ENCODE measurements around the gene ITPR1. TPM values are rescaled to one million over a fixed set of nuclear protein-coding genes. Genes with fewer than 3 reads are reported as not detected.
A peak's percentile ranks its signal among the peaks of the same experiment; 100 is the strongest.

ITPR1 gene
- total and polyA plus RNA-seq, 2 donors = 57.3 to 240 TPM

GRCh38 chr3:4711680-4711992, 218.5 kb downstream of the ITPR1 start:
- no peak for DNase-seq (ENCODE audit: extremely low spot score)
- Histone ChIP-seq H3K4me3 (ENCODE audit: low read depth, low read length) (no peak overlapping the region), H3K36me3 (ENCODE audit: insufficient read depth) (no peaks in the 10 kb centered on the region), H3K4me1 (ENCODE audit: insufficient read depth) (no peaks in the 10 kb centered on the region), H3K27ac (ENCODE audit: low read depth) (no peak overlapping the region)
- 13% methylated on average over 1 of the region's 1 CpG for WGBS

GRCh38 chr3:4712109-4712508, 219.0 kb downstream of the ITPR1 start:
- H3K27ac ChIP-seq (ENCODE audit: low read depth) = no peak overlapping the region

GRCh38 chr3:4714045-4714444, 220.9 kb downstream of the ITPR1 start:
- H3K27ac ChIP-seq (ENCODE audit: low read depth) = no peak overlapping the region

More at GRCh38 chr3:4712109-4712508, 219.0 kb downstream of the ITPR1 start:
- 78% methylated on average over 7 of the region's 7 CpGs for WGBS
- H3K4me3 ChIP-seq (ENCODE audit: low read depth, low read length) = no peak overlapping the region
- DNase-seq (ENCODE audit: extremely low spot score) = no peak
- H3K36me3 ChIP-seq (ENCODE audit: insufficient read depth) = no peaks in the 10 kb centered on the region
- H3K4me1 ChIP-seq (ENCODE audit: insufficient read depth) = no peaks in the 10 kb centered on the region

GRCh38 chr3:4716266-4716665, 223.1 kb downstream of the ITPR1 start:
- DNase-seq (ENCODE audit: extremely low spot score) = no peak
- no peaks in the 10 kb centered on the region for H3K4me1 ChIP-seq (ENCODE audit: insufficient read depth)
- H3K27ac ChIP-seq (ENCODE audit: low read depth) = no peak overlapping the region
- no peak overlapping the region for H3K4me3 ChIP-seq (ENCODE audit: low read depth, low read length)
- 77% methylated on average over 1 of the region's 1 CpG for WGBS
- H3K36me3 ChIP-seq (ENCODE audit: insufficient read depth) = no peaks in the 10 kb centered on the region

More at GRCh38 chr3:4714045-4714444, 220.9 kb downstream of the ITPR1 start:
- 82% methylated on average over 7 of the region's 7 CpGs for WGBS
- DNase-seq (ENCODE audit: extremely low spot score) = no peak
- H3K4me1 ChIP-seq (ENCODE audit: insufficient read depth) = no peaks in the 10 kb centered on the region
- H3K36me3 ChIP-seq (ENCODE audit: insufficient read depth) = no peaks in the 10 kb centered on the region
- no peak overlapping the region for H3K4me3 ChIP-seq (ENCODE audit: low read depth, low read length)

DNA sequence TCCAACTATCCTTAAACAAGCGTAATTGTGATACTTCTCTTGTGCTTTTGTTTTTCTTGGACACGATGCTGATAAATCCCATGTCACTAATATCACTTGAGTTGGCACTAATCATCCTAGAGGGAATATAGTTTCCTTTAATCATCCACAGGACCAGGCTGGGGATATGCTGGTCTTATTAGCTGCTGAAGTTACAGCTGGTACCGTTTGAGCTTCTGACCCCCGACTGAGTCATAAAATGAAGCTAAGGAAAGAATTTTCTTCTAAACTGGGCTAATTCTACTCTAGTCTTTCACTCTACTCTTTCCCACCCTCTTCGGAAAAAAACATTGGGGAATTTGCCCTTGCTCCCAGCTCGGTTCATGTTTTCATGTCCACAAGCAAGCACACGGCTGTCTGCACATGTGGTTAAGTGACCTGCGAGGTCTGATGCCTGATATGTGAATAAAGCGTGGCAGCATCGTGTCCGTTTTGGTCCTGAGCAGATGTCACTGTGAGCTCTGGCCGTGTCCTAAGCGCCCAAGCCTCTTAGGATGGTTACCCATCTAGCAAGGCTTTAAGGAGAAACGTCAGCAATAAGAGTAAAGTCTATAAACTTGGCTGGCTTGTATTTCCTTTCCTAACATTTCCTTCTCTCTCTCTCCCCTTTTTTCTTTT, 223.7 kb downstream of the ITPR1 start:
- DNase-seq (ENCODE audit: extremely low spot score) = no peak
- Histone ChIP-seq H3K4me3 (ENCODE audit: low read depth, low read length) (no peak overlapping the region), H3K27ac (ENCODE audit: low read depth) (no peak overlapping the region), H3K4me1 (ENCODE audit: insufficient read depth) (peaks cover 2% of the 10 kb centered on the region), H3K36me3 (ENCODE audit: insufficient read depth) (no peaks in the 10 kb centered on the region)
- 73% methylated on average over 14 of the region's 14 CpGs for WGBS

DNA sequence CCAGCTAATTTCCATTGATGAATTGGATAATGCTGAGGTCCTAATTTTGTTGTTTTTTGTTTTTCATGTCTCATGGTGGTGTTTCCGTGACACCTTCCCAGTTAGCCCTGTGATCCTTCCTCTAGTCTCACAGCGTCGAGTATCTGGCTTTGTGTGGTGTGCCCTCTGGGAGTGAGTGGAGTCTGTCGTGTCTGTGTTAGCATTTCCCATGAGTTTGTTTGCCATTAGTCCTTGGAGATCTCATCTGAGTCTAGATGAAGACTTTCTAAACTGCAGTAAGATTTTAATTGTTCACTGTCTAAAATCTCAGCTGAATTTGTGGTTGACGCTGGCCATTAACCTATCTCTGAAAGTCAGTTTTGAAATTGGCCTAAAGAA, 224.2 kb downstream of the ITPR1 start:
- DNase-seq (ENCODE audit: extremely low spot score) = no peak
- Histone ChIP-seq H3K4me1 (ENCODE audit: insufficient read depth) (peaks cover 2% of the 10 kb centered on the region), H3K4me3 (ENCODE audit: low read depth, low read length) (no peak overlapping the region), H3K36me3 (ENCODE audit: insufficient read depth) (no peaks in the 10 kb centered on the region), H3K27ac (ENCODE audit: low read depth) (no peak overlapping the region)
- WGBS = 81% methylated on average over 5 of the region's 5 CpGs

DNA sequence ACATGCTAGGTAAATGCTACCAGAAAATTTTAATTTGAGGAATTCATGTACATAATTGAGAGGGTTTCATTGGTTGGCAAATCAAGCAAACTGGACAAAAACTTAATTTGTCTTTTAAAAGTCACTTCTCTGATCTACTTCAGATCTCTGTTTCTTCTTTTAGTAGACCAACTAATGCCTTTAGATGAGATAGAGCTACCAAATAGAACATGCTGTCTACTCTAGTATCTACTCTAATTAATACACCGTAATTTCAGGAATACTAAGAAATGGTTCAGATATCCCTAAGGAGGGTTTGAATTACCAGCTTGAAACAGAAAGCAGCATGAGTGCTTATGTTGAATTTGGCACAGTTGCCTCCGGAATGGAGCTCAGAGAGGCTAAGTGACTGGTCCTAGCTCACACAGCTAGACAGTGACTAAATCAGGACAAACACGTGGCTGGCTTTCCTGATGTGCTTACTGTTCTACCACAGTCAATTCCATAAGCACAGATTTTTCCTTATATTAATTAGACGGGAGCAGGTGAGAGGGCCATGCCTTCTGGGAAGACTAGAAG, 225.1 kb downstream of the ITPR1 start:
- 89% methylated on average over 4 of the region's 4 CpGs for WGBS
- no peak overlapping the region for H3K4me3 ChIP-seq (ENCODE audit: low read depth, low read length)

DNA sequence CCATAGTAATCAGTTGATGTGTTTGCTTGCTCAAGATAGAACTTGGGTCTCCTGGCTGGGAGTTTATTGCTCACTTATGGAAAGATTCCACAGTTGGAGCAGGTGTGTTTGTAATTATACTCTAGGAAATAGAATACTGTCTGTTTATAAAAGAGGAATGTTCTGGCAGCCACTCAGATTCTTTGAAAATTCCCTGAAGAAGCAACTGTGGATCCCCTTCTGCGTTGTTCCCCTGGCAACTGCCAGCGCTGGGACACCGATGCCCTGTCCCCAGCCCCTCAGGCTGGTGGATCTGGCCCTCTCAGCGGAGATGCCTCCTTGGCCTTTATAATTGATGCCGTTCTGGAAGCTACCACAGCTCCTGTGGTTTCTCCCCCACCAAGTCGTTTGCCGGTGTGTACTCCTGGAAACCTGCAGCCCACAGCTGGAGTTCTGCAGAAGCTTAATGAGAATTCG, 225.9 kb downstream of the ITPR1 start:
- no peak overlapping the region for H3K4me3 ChIP-seq (ENCODE audit: low read depth, low read length)
- 52% methylated on average over 8 of the region's 8 CpGs for WGBS
- no peak overlapping the region for H3K27ac ChIP-seq (ENCODE audit: low read depth)
- no peak for DNase-seq (ENCODE audit: extremely low spot score)
- H3K36me3 ChIP-seq (ENCODE audit: insufficient read depth) = no peaks in the 10 kb centered on the region
- H3K4me1 ChIP-seq (ENCODE audit: insufficient read depth) = peaks cover 2% of the 10 kb centered on the region

More for the DNA sequence above, 225.1 kb downstream of the ITPR1 start:
- no peaks in the 10 kb centered on the region for H3K36me3 ChIP-seq (ENCODE audit: insufficient read depth)
- DNase-seq (ENCODE audit: extremely low spot score) = no peak
- H3K27ac ChIP-seq (ENCODE audit: low read depth) = no peak overlapping the region
- H3K4me1 ChIP-seq (ENCODE audit: insufficient read depth) = peaks cover 2% of the 10 kb centered on the region

DNA sequence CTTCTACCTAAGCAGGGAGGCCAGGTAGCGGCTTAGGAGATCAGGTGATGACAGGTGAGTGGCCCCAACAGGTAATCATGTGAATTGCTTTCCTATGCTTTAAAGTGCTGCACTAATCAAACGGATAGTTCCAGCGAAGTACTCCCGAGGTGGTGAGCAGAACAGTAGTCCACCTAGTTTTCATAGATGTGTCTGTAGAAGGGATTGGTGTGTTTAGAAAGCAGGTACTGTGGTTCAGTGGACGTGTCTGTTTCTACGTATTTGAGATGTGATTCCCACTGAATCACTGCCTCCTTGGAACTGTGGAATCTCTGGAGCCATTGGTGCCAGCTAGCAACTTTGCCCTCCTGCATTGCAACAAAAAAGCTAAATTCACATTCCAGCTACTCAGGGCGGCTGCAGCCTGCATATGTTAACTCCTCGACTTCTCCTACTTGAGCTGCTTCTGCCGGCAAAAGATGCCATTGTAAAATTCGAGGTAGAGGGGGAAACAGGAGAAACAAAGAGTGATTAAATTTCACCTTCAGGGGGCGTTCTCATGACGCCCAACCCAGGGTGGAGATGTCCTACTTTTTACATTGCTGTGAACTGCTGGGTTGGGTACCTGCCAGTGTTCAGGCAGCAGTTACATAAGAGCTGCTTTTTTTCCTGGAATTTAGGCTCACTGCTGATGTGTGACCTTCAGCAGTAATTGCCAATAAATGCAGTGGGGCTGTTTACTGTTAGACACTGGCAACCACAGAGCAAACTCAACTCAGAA, 227.3 kb downstream of the ITPR1 start:
- Histone ChIP-seq H3K4me3 (ENCODE audit: low read depth, low read length) (no peak overlapping the region), H3K36me3 (ENCODE audit: insufficient read depth) (no peaks in the 10 kb centered on the region), H3K4me1 (ENCODE audit: insufficient read depth) (peaks cover 2% of the 10 kb centered on the region), H3K27ac (ENCODE audit: low read depth) (no peak overlapping the region)
- 41% methylated on average over 12 of the region's 12 CpGs for WGBS
- no peak for DNase-seq (ENCODE audit: extremely low spot score)

DNA sequence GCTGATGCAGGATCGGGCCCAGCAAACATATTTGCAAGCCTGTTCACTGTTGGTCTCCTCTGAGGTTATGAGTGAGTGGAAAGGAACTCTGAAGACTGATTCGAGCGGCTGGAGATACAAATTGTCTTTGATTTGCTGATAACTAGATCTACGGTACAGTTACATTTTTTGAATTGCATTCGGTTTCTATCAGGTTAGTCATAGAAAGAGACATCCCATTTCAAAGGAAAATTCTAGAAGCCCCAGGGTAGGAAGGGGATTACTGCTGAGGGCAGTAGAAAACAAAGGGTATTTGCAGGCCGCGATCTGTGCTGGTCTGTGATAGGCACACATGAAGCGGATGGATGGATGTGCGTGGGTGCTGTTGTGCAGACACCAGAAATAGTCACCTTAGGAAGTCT, 228.4 kb downstream of the ITPR1 start:
- Histone ChIP-seq H3K4me3 (ENCODE audit: low read depth, low read length) (no peak overlapping the region), H3K27ac (ENCODE audit: low read depth) (peak overlapping the region; percentile 51), H3K36me3 (ENCODE audit: insufficient read depth) (no peaks in the 10 kb centered on the region), H3K4me1 (ENCODE audit: insufficient read depth) (peaks cover 2% of the 10 kb centered on the region)
- WGBS = 68% methylated on average over 9 of the region's 9 CpGs
- no peak for DNase-seq (ENCODE audit: extremely low spot score)

GRCh38 chr3:4722103-4722502, 229.0 kb downstream of the ITPR1 start:
- 65% methylated on average over 6 of the region's 6 CpGs for WGBS
- H3K27ac ChIP-seq (ENCODE audit: low read depth) = no peak overlapping the region
- no peak overlapping the region for H3K4me3 ChIP-seq (ENCODE audit: low read depth, low read length)
- no peak for DNase-seq (ENCODE audit: extremely low spot score)
- peaks cover 2% of the 10 kb centered on the region for H3K4me1 ChIP-seq (ENCODE audit: insufficient read depth)
- no peaks in the 10 kb centered on the region for H3K36me3 ChIP-seq (ENCODE audit: insufficient read depth)

DNA sequence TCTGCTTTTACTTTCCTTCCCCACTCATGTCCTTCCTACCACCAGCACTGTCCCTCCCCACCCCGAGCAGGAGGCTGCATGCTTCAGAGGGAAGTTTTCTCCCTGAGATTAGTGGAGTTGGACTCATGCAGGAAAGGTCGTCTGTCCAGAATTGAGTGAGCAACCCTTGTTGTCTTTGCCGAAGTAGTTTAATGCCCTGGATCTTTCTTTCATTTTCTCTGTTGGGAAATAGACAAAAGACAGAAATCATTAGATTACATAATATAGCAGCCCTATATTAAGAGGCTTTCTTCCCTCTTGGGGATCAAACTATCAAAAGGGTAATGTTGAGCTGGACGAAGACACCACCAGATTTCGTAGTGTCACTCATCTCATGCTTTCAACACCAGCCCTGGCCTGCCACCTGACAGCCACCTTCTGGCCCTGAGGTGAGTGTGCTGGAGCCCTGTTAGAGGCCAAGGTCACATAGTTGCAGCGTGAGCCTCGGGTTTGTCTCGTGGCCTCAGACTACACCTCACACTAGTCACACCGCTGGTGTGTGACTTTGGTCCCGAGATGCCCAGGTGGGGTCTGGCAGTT, 231.0 kb downstream of the ITPR1 start:
- WGBS = 84% methylated on average over 10 of the region's 10 CpGs
- H3K4me1 ChIP-seq (ENCODE audit: insufficient read depth) = peaks cover 2% of the 10 kb centered on the region
- DNase-seq (ENCODE audit: extremely low spot score) = no peak
- H3K4me3 ChIP-seq (ENCODE audit: low read depth, low read length) = no peak overlapping the region
- no peak overlapping the region for H3K27ac ChIP-seq (ENCODE audit: low read depth)
- H3K36me3 ChIP-seq (ENCODE audit: insufficient read depth) = no peaks in the 10 kb centered on the region

DNA sequence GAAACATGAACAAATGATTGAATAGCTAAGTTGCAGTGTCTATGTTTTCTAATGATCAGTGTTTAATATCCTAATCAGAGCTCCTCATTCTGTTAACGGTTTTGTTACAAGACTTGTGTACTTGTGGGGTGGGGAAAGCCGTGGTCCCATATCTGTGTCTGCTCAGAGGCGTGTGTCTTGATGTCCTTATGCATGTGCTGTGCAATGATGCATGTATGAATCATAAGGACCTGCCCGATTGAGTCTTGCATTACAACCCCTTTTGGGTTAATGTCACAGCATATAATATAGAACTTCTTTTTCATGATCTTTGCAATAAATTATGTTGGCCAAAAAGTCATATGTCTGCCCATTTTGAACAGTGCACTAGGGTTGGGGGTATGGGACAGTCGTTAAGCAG, 233.4 kb downstream of the ITPR1 start:
- 87% methylated on average over 5 of the region's 5 CpGs for WGBS
- Histone ChIP-seq H3K27ac (ENCODE audit: low read depth) (no peak overlapping the region), H3K4me1 (ENCODE audit: insufficient read depth) (peaks cover 1% of the 10 kb centered on the region), H3K4me3 (ENCODE audit: low read depth, low read length) (no peak overlapping the region), H3K36me3 (ENCODE audit: insufficient read depth) (no peaks in the 10 kb centered on the region)
- DNase-seq (ENCODE audit: extremely low spot score) = no peak
